Testis (tissue), 2 donors: ENCODE measurements around the gene MSI2.

Source experiments
- CTCF ChIP-seq, 3 experiments: fragments of 450-650 bp in 2 of 3; fragments of 200-600 bp in 1 of 3; sonication (generic) in 1 of 3; IDR thresholded peaks; one replicate each; pipeline ENCODE4 v1.5.1; 2016 to 2019; ENCODE audit warnings: antibody characterized with exemption in 3 of 3, mild to moderate bottlenecking in 2 of 3, moderate library complexity in 1 of 3
- POLR2A ChIP-seq: fragments of 450-650 bp; IDR thresholded peaks from one replicate; pipeline ENCODE4 v1.6.1; 2017; ENCODE audit warnings: antibody characterized with exemption, mild to moderate bottlenecking, moderate library complexity

- TF ChIP-seq CTCF (IDR thresholded peaks at IDR 0.05) (no peak), POLR2A (no peak)
These were observed 420.2 kb downstream of the MSI2 start for GRCh38 chr17:57676543-57676942.
